Endodermal cell (in vitro differentiated cells): Measurements from ENCODE around the gene DNMT3A. TPM values are rescaled to one million over a fixed set of nuclear protein-coding genes. Genes with fewer than 3 reads are reported as not detected.

ENCODE experiments used
- DNase-seq: peaks from one replicate; pipeline ENCODE4 v3.0.0-alpha.2; 2017
- H3K27ac ChIP-seq: 2 replicates; pipeline ENCODE4 v1.5.1; 2013; ENCODE audit warnings: mild to moderate bottlenecking, low read depth, low read length, moderate library complexity
- H3K27me3 ChIP-seq: 2 replicates; pipeline ENCODE4 v1.6.1; 2013; ENCODE audit warnings: mild to moderate bottlenecking, low read length, moderate library complexity; ENCODE audit not compliant: insufficient read depth, control insufficient read depth, poor library complexity, severe bottlenecking
- H3K36me3 ChIP-seq: 2 replicates; pipeline ENCODE4 v1.7.0; 2013; ENCODE audit warnings: mild to moderate bottlenecking, low read length, moderate library complexity; ENCODE audit not compliant: control insufficient read depth, insufficient read depth
- H3K4me1 ChIP-seq: one replicate; pipeline ENCODE4 v1.7.0; 2013; ENCODE audit warnings: low read length; ENCODE audit not compliant: control insufficient read depth, insufficient read depth
- H3K4me3 ChIP-seq: 2 replicates; pipeline ENCODE4 v1.5.1; 2013; ENCODE audit warnings: mild to moderate bottlenecking, low read length, moderate library complexity
- H3K9ac ChIP-seq: 2 replicates; pipeline ENCODE4 v1.6.1; 2013; ENCODE audit warnings: mild to moderate bottlenecking, low read length, moderate library complexity; ENCODE audit not compliant: poor library complexity, severe bottlenecking; ENCODE audit errors: extremely low read depth
- H3K9me3 ChIP-seq: 2 replicates; pipeline ENCODE4 v1.6.1; 2013; ENCODE audit warnings: mild to moderate bottlenecking, low read length, moderate library complexity; ENCODE audit not compliant: control insufficient read depth
- H3K27ac Mint-ChIP-seq: 2 replicates; pipeline ENCODE4 v1.8.0; 2020; ENCODE audit warnings: mixed read lengths
- H3K27me3 Mint-ChIP-seq: 2 replicates; pipeline ENCODE4 v1.8.0; 2021; ENCODE audit warnings: mild to moderate bottlenecking, mixed read lengths; ENCODE audit not compliant: insufficient read depth
- H3K36me3 Mint-ChIP-seq: 2 replicates; pipeline ENCODE4 v1.8.0; 2020; ENCODE audit warnings: low read depth, mixed read lengths
- H3K4me1 Mint-ChIP-seq: 2 replicates; pipeline ENCODE4 v1.8.0; 2020; ENCODE audit warnings: mixed read lengths
- H3K4me3 Mint-ChIP-seq: 2 replicates; pipeline ENCODE4 v1.8.0; 2020; ENCODE audit warnings: mild to moderate bottlenecking, moderate library complexity, mixed read lengths
- H3K9me3 Mint-ChIP-seq: 2 replicates; pipeline ENCODE4 v1.8.0; 2020; ENCODE audit warnings: mild to moderate bottlenecking, mixed read lengths
- CTCF ChIP-seq: fragments of 200-600 bp; sonication (generic); conservative IDR thresholded peaks from 2 replicates; pipeline ENCODE4 v1.5.0; 2021; ENCODE audit warnings: antibody characterized with exemption, mild to moderate bottlenecking
- WGBS, 2 experiments: methylation state at CpG; one replicate each; pipeline versions ENCODE4 v1.1.5 to v1.1.7; 2013; ENCODE audit warnings: missing lambda C conversion rate in 2 of 2, mixed read lengths in 1 of 2; ENCODE audit not compliant: insufficient coverage in 1 of 2, insufficient read length in 1 of 2; 5-methylcytosine and 5-hydroxymethylcytosine counted together
- total RNA-seq, 2 donors: library from RNA; stranded (reverse); fragmentation: NEBNext Ultra II Directional in 1 of 2; extraction: Animal tissue kit (Norgen Biotek cat#: 25700) in 1 of 2; gene quantifications; 2 replicates in 1 of 2; 3 replicates in 1 of 2; pipeline ENCODE4 v1.2.1, GENCODE V29; 2021

Gene DNMT3A
- total RNA-seq, 2 donors from 2014 or later: 124 to 139 TPM

DNA sequence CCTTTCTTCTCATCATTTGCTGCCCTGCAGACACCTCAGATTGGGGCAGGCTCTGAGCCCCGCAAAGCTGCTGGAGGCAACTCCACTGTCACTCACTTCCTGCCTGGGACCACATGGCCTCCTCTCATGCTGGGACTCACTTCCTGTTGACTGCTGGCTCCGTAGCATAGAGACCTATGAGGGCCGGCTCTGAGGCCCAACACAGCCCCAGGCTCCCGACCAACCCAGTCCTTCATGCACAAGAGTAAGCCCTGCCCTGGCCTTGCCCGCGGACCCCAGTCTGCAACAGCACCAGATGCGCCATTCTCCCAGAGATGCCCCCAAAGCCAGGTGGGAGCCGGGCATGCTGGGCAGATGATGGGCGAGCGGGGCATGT lies 55.7 kb downstream of the DNMT3A start:
- peak overlapping the region; percentile 66 for H3K27ac Mint-ChIP-seq
- no peaks in the 10 kb centered on the region for H3K27me3 ChIP-seq
- H3K4me3 Mint-ChIP-seq: no peak overlapping the region
- WGBS, 2 experiments: 75 to 83% methylated on average over 4 to 10 of the region's 10 CpGs
- H3K9ac ChIP-seq: no peak overlapping the region
- no peaks in the 10 kb centered on the region for H3K27me3 Mint-ChIP-seq
- peaks cover 3% of the 10 kb centered on the region for H3K4me1 Mint-ChIP-seq
- no peak overlapping the region for H3K4me3 ChIP-seq
- H3K9me3 ChIP-seq: no peaks in the 10 kb centered on the region
- DNase-seq: peak; percentile 76
- H3K9me3 Mint-ChIP-seq: no peaks in the 10 kb centered on the region
- no peaks in the 10 kb centered on the region for H3K4me1 ChIP-seq
- H3K36me3 ChIP-seq: no peaks in the 10 kb centered on the region
- no peak overlapping the region for H3K27ac ChIP-seq
- no peaks in the 10 kb centered on the region for H3K36me3 Mint-ChIP-seq
- TF ChIP-seq CTCF: no peak

- no peak overlapping the region for H3K4me3 ChIP-seq
- no peaks in the 10 kb centered on the region for H3K9me3 ChIP-seq
- Mint-ChIP-seq H3K4me3 (no peak overlapping the region), H3K27me3 (no peaks in the 10 kb centered on the region), H3K36me3 (no peaks in the 10 kb centered on the region), H3K4me1 (peaks cover 3% of the 10 kb centered on the region), H3K9me3 (no peaks in the 10 kb centered on the region), H3K27ac (peak overlapping the region; percentile 66)
- H3K27me3 ChIP-seq: no peaks in the 10 kb centered on the region
- no peaks in the 10 kb centered on the region for H3K36me3 ChIP-seq
- no peak overlapping the region for H3K27ac ChIP-seq
- DNase-seq: no peak
- H3K9ac ChIP-seq: no peak overlapping the region
- no peak for TF ChIP-seq CTCF
- 90 to 98% methylated on average over 7 to 11 of the region's 11 CpGs for WGBS, 2 experiments
- no peaks in the 10 kb centered on the region for H3K4me1 ChIP-seq
These were observed 56.3 kb downstream of the DNMT3A start for GRCh38 chr2:25285265-25286024.

DNA sequence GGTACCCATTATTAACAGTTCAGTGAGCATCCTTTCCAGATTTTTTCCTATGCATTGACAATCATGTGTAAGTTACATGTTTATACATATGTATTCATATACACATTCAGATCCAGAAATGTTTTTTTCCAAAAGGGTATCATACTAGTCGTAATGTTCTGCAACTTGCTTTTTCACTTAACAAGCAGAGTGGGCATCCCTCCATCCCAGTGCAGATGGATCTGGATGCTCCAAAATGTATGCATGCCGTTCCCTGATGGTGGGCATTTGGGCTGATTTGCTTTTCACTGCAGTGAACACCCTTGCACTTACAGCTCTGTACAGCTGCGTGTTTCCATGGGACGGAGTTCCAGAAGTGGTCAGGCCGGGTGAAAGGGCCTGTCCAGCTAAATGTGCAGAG lies 57.0 kb downstream of the DNMT3A start:
- no peaks in the 10 kb centered on the region for H3K27me3 Mint-ChIP-seq
- no peak for DNase-seq
- no peak overlapping the region for H3K4me3 Mint-ChIP-seq
- H3K9me3 Mint-ChIP-seq: no peaks in the 10 kb centered on the region
- Histone ChIP-seq H3K9me3 (no peaks in the 10 kb centered on the region), H3K4me1 (no peaks in the 10 kb centered on the region), H3K27me3 (no peaks in the 10 kb centered on the region), H3K4me3 (no peak overlapping the region), H3K27ac (no peak overlapping the region), H3K9ac (no peak overlapping the region), H3K36me3 (no peaks in the 10 kb centered on the region)
- TF ChIP-seq CTCF: no peak
- peaks cover 3% of the 10 kb centered on the region for H3K4me1 Mint-ChIP-seq
- no peak overlapping the region for H3K27ac Mint-ChIP-seq
- no peaks in the 10 kb centered on the region for H3K36me3 Mint-ChIP-seq
- 90 to 94% methylated on average over 5 of the region's 5 CpGs for WGBS, 2 experiments
